SU-DHL-6 (cell line): Measurements from ENCODE around the gene CENPX.

ENCODE experiments used
- EZH2phosphoT487 ChIP-seq: fragments of 200-600 bp; sonication (generic), shearing (Covaris generic); conservative IDR thresholded peaks from 2 replicates; pipeline ENCODE4 v1.6.1; 2018; ENCODE audit warnings: mild to moderate bottlenecking, antibody characterized with exemption, low read length, moderate library complexity, mixed read lengths
- TF ChIP-seq, protein P1 (sequence below): fragments of 200-600 bp; sonication (generic); IDR thresholded peaks from one replicate; pipeline ENCODE4 v1.5.1; 2017; ENCODE audit warnings: antibody characterized with exemption, mild to moderate bottlenecking, low read length, moderate library complexity; ENCODE audit not compliant: insufficient read depth, poor library complexity, severe bottlenecking

DNA sequence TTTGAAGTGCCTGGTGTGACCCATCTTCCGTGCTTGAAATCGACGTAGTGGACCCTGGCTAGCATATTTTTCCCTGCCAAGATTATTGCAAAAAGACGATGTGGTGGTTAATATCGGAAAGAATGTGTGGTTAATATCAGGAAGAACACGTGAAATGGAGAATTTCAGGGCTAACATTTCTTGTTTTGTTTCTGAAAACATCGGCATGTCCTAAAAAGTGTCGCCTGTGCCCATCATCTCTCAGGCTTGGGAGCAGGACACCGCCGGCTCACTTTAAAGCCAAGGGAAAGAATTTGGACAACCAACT, 15.2 kb upstream of the CENPX start:
- TF ChIP-seq, protein P1, sequence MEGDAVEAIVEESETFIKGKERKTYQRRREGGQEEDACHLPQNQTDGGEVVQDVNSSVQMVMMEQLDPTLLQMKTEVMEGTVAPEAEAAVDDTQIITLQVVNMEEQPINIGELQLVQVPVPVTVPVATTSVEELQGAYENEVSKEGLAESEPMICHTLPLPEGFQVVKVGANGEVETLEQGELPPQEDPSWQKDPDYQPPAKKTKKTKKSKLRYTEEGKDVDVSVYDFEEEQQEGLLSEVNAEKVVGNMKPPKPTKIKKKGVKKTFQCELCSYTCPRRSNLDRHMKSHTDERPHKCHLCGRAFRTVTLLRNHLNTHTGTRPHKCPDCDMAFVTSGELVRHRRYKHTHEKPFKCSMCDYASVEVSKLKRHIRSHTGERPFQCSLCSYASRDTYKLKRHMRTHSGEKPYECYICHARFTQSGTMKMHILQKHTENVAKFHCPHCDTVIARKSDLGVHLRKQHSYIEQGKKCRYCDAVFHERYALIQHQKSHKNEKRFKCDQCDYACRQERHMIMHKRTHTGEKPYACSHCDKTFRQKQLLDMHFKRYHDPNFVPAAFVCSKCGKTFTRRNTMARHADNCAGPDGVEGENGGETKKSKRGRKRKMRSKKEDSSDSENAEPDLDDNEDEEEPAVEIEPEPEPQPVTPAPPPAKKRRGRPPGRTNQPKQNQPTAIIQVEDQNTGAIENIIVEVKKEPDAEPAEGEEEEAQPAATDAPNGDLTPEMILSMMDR = no peak
- no peak for TF ChIP-seq EZH2phosphoT487
